ENCODE measurements around the gene LKAAEAR1. TPM values are rescaled to one million over a fixed set of nuclear protein-coding genes. Genes with fewer than 3 reads are reported as not detected.

LKAAEAR1 gene
- total and polyA plus RNA-seq, 2 donors from 2014 or later: 0.31 TPM; not detected in 1

DNA sequence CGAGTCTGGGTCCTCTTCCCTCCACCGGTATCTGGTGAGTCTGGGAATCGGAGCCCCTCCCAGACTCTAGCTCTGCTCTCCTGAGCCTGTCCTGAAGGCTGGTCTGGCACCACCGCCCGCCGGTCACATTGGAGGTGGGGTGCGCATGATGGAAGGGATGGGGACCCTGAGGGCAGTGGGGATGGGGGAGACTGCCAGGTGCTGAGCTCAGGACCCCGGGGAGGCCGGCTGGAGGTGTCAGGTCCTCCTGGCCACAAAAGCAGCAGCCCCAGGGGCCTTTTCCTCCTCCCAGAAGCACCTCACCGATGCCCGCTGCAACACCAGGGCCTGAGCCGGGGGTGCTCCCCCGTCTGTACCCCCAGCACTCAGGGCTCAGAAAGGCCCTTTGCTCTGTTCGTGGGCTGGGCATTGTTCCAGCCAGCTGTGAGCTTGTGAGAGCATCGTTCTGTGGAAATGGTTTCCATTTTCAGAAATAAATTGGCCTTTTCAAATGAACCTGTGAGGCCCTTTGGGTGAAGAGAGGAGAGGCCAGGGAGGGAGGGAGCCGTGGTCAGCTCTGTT, 25.7 kb upstream of the LKAAEAR1 start:
- TF ChIP-seq, protein P1, sequence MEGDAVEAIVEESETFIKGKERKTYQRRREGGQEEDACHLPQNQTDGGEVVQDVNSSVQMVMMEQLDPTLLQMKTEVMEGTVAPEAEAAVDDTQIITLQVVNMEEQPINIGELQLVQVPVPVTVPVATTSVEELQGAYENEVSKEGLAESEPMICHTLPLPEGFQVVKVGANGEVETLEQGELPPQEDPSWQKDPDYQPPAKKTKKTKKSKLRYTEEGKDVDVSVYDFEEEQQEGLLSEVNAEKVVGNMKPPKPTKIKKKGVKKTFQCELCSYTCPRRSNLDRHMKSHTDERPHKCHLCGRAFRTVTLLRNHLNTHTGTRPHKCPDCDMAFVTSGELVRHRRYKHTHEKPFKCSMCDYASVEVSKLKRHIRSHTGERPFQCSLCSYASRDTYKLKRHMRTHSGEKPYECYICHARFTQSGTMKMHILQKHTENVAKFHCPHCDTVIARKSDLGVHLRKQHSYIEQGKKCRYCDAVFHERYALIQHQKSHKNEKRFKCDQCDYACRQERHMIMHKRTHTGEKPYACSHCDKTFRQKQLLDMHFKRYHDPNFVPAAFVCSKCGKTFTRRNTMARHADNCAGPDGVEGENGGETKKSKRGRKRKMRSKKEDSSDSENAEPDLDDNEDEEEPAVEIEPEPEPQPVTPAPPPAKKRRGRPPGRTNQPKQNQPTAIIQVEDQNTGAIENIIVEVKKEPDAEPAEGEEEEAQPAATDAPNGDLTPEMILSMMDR (IDR thresholded peaks at IDR 0.05; ENCODE audit: borderline replicate concordance, extremely low read depth, insufficient read depth): no peak
- Histone ChIP-seq H3K4me1 (ENCODE audit: control insufficient read depth in 2 of 3, insufficient read depth in 2 of 3, low read depth in 1 of 3, low read length in 3 of 3) (no peaks in the 10 kb centered on the region), H3K9me3 (ENCODE audit: control insufficient read depth in 2 of 3, insufficient read depth in 1 of 3, low read length in 3 of 3) (no peaks in the 10 kb centered on the region), H3K9ac (ENCODE audit: low read length in 3 of 3) (no peak overlapping the region), H3K4me3 (ENCODE audit: low read length in 3 of 3) (no peak overlapping the region), H3K27me3 (ENCODE audit: control insufficient read depth, insufficient read depth, low read length) (no peaks in the 10 kb centered on the region), H3K36me3 (ENCODE audit: control insufficient read depth in 2 of 3, insufficient read depth in 3 of 3, low read length in 3 of 3) (no peaks in the 10 kb centered on the region), H3K27ac (ENCODE audit: low read depth in 2 of 2, low read length in 2 of 2) (no peak overlapping the region)
- intact Hi-C loops (cut with DNase I): no loop called here
- DNase-seq: peak in 1 of 5 donors; percentile 52
- no peak for FAIRE-seq

DNA sequence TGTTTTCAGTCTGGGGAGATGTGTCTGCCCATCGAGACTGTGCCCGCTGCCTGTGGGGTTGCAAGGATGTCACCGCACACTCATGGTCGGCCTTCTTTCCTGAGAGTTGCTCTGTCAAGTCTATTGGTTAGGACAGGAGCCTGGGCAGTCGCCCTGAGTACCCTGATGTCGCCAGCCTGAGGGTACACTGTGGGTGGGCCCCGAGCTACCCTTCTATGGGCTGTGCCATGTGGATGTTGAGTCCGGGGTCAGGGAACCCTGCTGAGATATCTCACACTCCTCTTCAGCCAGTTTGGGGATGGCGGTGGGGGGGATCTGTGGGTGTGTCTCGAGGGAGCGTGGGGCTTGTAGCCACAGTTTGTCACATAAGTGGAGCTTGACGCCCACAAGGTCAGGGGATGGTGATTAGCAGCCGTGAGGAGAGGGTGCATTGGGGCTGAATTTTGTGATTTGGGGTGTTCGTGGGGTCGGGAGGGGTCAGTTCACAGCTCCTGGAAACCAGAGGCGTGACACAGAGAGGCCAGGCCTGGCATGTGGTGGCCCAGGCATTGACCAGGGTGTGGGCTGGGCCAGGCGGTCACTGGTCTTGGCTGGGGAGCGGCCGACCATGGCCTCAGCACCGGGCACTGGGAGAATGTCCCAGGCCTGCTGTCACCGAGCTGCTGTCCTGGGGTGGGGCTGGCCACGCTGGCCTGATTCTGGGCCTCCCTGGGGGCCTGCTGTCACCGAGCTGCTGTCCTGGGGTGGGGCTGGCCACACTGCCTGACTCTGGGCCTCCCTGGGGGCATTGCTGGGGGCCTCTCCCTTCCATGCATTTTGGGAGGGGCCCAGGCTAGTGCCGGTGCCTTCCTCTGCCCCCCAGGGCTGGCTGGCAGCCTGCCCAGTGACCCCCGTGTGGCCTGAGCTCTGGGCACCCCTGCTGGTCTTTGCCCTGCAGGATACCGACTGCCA, 24.8 kb upstream of the LKAAEAR1 start:
- H3K9ac ChIP-seq (ENCODE audit: low read length in 3 of 3): no peak overlapping the region
- H3K27ac ChIP-seq (ENCODE audit: low read depth in 2 of 2, low read length in 2 of 2): no peak overlapping the region
- H3K27me3 ChIP-seq (ENCODE audit: control insufficient read depth, insufficient read depth, low read length): no peaks in the 10 kb centered on the region
- FAIRE-seq: no peak
- no peaks in the 10 kb centered on the region for H3K36me3 ChIP-seq (ENCODE audit: control insufficient read depth in 2 of 3, insufficient read depth in 3 of 3, low read length in 3 of 3)
- no peak overlapping the region for H3K4me3 ChIP-seq (ENCODE audit: low read length in 3 of 3)
- DNase-seq: peak in 1 of 5 donors; percentile 66
- H3K4me1 ChIP-seq (ENCODE audit: control insufficient read depth in 2 of 3, insufficient read depth in 2 of 3, low read depth in 1 of 3, low read length in 3 of 3): no peaks in the 10 kb centered on the region
- H3K9me3 ChIP-seq (ENCODE audit: control insufficient read depth in 2 of 3, insufficient read depth in 1 of 3, low read length in 3 of 3): no peaks in the 10 kb centered on the region
- intact Hi-C loops (cut with DNase I): no loop called here
- TF ChIP-seq, protein P1 (IDR thresholded peaks at IDR 0.05; ENCODE audit: borderline replicate concordance, extremely low read depth, insufficient read depth): no peak

DNA sequence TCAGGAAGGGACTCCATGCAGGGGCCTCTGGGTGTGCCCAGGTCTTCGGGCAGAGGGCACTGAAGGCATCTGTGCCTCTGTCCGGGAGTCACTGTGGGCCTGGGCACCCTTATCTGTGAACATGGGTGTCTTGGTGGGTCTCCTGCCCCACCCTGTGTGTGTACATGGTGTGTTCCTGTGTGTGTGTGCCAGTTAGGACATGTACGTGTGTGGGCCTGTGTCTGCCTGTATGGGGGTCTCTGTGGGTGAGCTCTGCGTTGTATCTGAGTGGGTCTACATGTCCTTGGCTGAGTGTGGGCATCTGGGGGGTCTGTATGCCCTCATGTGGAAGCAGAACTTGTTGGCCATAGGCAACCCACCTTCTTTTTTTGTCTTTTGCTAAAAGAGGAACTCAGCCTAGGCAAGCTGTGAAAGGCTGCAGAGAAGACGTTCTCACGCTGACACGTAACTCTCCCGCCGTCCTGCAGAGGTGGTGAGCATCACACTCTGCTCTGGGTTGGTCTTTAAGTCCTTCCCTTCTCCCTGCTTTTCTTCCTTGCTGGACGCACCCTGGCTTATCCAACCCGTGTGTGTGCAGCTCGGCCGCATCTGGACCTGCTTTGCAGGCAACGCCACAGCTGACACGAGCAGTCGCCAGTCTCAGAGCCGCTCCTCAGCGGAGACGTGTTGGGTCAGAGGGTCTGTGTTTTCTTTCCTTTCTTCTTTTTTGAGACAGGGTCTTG, 23.7 kb upstream of the LKAAEAR1 start:
- Histone ChIP-seq H3K9me3 (ENCODE audit: control insufficient read depth in 2 of 3, insufficient read depth in 1 of 3, low read length in 3 of 3) (no peaks in the 10 kb centered on the region), H3K36me3 (ENCODE audit: control insufficient read depth in 2 of 3, insufficient read depth in 3 of 3, low read length in 3 of 3) (no peaks in the 10 kb centered on the region), H3K4me1 (ENCODE audit: control insufficient read depth in 2 of 3, insufficient read depth in 2 of 3, low read depth in 1 of 3, low read length in 3 of 3) (no peaks in the 10 kb centered on the region), H3K9ac (ENCODE audit: low read length in 3 of 3) (no peak overlapping the region), H3K27ac (ENCODE audit: low read depth in 2 of 2, low read length in 2 of 2) (no peak overlapping the region), H3K4me3 (ENCODE audit: low read length in 3 of 3) (no peak overlapping the region), H3K27me3 (ENCODE audit: control insufficient read depth, insufficient read depth, low read length) (no peaks in the 10 kb centered on the region)
- TF ChIP-seq, protein P1 (IDR thresholded peaks at IDR 0.05; ENCODE audit: borderline replicate concordance, extremely low read depth, insufficient read depth): no peak
- FAIRE-seq (no peak), DNase-seq (peak in 1 of 5 donors; percentile 57)
- intact Hi-C loops (cut with DNase I): no loop called here
